Measurements from ENCODE around the gene MYH7.

MYH7 gene

DNA sequence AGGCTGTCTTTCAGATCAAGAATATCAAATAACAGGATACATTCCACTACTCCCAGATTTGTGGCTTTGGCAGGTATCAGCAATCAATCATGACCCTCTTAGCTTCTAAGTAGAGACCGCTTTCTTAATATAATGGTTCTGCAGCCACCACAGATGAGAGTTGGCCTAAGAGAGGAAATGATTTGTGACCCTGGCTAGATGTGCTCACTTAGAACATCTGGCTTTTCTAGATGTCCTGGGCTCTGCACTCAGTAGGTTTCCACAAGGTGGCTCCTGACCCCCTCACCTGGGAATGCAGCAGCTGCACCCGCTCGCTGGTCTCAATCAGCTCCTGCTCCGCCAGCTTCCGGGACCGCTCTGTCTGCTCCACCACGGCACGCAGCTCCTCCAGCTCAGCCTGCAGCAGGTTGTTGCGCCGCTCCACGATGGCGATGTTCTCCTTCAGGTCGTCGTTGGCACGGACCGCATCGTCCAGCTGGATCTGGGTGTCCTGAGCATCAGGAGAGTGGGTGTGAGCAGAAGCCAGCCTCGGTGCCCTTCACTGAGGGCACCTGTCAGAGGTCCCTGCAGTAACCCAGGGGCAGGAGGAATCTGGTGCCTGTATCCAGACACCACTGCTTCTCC lies 49.7 kb downstream of the MYH7 start:
- Mint-ChIP-seq H3K36me3 (ENCODE audit: low read depth) (no peaks in the 10 kb centered on the region), H3K4me1 (ENCODE audit: low read depth) (no peaks in the 10 kb centered on the region), H3K27ac (no peak overlapping the region), H3K4me3 (no peak overlapping the region), H3K9me3 (no peaks in the 10 kb centered on the region), H3K27me3 (ENCODE audit: low read depth) (peaks cover 10% of the 10 kb centered on the region)

DNA sequence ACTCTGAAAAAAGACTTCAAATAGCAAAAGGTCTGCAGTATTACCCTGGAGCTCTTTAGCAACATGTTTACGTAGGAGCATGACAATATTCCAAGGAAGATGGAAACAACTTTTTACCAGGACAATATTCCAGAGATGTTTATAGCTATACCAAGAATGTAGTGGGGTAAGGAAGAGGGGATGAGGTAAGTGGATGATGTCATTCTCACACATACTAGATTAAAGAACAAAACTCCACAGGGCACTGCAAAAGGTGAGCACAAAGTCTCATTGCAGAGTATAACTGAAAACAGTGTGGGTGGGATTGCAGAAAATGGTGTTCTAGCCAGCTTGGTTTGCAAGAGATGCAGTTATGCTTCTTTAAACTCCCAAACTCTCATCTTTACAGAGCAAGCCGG lies 50.2 kb downstream of the MYH7 start:
- H3K4me3 Mint-ChIP-seq: no peak overlapping the region
- no peaks in the 10 kb centered on the region for H3K36me3 Mint-ChIP-seq (ENCODE audit: low read depth)
- H3K27me3 Mint-ChIP-seq (ENCODE audit: low read depth): peaks cover 10% of the 10 kb centered on the region
- H3K4me1 Mint-ChIP-seq (ENCODE audit: low read depth): no peaks in the 10 kb centered on the region
- no peak overlapping the region for H3K27ac Mint-ChIP-seq
- no peaks in the 10 kb centered on the region for H3K9me3 Mint-ChIP-seq

DNA sequence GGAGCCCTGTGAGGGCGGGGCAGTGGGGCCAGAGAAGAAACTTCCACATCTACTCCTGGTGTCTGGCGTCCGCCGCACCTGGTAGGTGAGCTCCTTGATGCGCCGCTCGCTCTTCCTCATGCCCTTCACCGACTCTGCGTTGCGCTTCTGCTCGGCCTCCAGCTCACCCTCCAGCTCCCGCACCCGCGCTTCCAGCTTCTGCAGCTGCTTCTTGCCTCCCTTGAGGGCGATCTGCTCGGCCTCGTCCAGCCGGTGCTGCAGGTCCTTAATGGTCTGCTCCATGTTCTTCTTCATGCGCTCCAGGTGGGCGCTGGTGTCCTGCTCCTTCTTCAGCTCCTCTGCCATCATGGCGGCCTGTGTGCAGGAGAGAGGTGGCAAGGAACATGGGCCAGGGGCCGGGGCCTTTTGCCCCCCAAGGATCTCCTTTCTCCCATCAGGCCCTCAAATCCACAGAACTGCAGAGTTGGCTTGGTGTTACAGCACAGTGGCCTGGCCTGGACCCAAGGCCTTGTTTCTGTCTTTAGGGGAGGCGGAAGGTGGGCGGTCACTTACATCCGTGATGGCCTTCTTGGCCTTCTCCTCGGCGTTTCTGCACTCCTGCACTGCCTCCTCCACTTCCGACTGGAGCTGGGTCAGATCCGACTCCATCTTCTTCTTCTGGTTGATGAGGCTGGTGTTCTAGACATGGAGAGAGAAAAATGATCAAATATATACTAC lies 50.9 kb downstream of the MYH7 start:
- Mint-ChIP-seq H3K27me3 (ENCODE audit: low read depth) (peaks cover 10% of the 10 kb centered on the region), H3K27ac (no peak overlapping the region), H3K4me1 (ENCODE audit: low read depth) (no peaks in the 10 kb centered on the region)

GRCh38 chr14:23382731-23383440 lies 52.6 kb downstream of the MYH7 start:
- H3K27ac Mint-ChIP-seq: no peak overlapping the region
- H3K36me3 Mint-ChIP-seq (ENCODE audit: low read depth): no peaks in the 10 kb centered on the region
- H3K9me3 Mint-ChIP-seq: no peaks in the 10 kb centered on the region
- H3K4me1 Mint-ChIP-seq (ENCODE audit: low read depth): no peaks in the 10 kb centered on the region
- no peak overlapping the region for H3K4me3 Mint-ChIP-seq
- H3K27me3 Mint-ChIP-seq (ENCODE audit: low read depth): peaks cover 10% of the 10 kb centered on the region

More for the DNA sequence above, 50.9 kb downstream of the MYH7 start:
- Mint-ChIP-seq H3K4me3 (no peak overlapping the region), H3K36me3 (ENCODE audit: low read depth) (no peaks in the 10 kb centered on the region), H3K9me3 (no peaks in the 10 kb centered on the region)

DNA sequence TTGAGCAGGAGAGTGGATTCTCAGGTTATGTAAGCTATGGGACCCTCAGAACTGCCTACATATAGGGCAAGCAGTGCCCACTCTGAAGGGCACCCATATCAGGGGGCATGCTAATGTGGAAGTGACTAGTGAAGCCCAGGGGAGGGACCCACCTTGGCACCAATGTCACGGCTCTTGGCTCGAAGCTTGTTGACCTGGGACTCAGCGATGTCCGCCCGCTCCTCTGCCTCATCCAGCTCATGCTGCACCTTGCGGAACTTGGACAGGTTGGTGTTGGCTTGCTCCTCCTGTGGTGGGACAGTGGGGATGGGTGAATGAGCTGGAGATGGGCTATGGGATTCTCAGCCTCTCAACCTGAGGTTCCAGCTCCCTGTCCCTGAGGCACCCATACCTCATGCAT lies 53.2 kb downstream of the MYH7 start:
- H3K9me3 Mint-ChIP-seq: no peaks in the 10 kb centered on the region
- H3K27ac Mint-ChIP-seq: no peak overlapping the region
- H3K36me3 Mint-ChIP-seq (ENCODE audit: low read depth): no peaks in the 10 kb centered on the region
- no peaks in the 10 kb centered on the region for H3K4me1 Mint-ChIP-seq (ENCODE audit: low read depth)
- H3K27me3 Mint-ChIP-seq (ENCODE audit: low read depth): peaks cover 10% of the 10 kb centered on the region
- no peak overlapping the region for H3K4me3 Mint-ChIP-seq

- H3K27ac Mint-ChIP-seq: no peak overlapping the region
- H3K27me3 Mint-ChIP-seq (ENCODE audit: low read depth): peaks cover 10% of the 10 kb centered on the region
Observed at GRCh38 chr14:23381871-23382270, 53.6 kb downstream of the MYH7 start.

GRCh38 chr14:23380976-23381375 lies 54.5 kb downstream of the MYH7 start:
- Mint-ChIP-seq H3K4me3 (no peak overlapping the region), H3K36me3 (ENCODE audit: low read depth) (no peaks in the 10 kb centered on the region), H3K27me3 (ENCODE audit: low read depth) (peaks cover 10% of the 10 kb centered on the region), H3K27ac (no peak overlapping the region), H3K4me1 (ENCODE audit: low read depth) (no peaks in the 10 kb centered on the region), H3K9me3 (no peaks in the 10 kb centered on the region)

More at GRCh38 chr14:23381871-23382270, 53.6 kb downstream of the MYH7 start:
- Mint-ChIP-seq H3K4me3 (no peak overlapping the region), H3K4me1 (ENCODE audit: low read depth) (no peaks in the 10 kb centered on the region), H3K9me3 (no peaks in the 10 kb centered on the region), H3K36me3 (ENCODE audit: low read depth) (no peaks in the 10 kb centered on the region)

DNA sequence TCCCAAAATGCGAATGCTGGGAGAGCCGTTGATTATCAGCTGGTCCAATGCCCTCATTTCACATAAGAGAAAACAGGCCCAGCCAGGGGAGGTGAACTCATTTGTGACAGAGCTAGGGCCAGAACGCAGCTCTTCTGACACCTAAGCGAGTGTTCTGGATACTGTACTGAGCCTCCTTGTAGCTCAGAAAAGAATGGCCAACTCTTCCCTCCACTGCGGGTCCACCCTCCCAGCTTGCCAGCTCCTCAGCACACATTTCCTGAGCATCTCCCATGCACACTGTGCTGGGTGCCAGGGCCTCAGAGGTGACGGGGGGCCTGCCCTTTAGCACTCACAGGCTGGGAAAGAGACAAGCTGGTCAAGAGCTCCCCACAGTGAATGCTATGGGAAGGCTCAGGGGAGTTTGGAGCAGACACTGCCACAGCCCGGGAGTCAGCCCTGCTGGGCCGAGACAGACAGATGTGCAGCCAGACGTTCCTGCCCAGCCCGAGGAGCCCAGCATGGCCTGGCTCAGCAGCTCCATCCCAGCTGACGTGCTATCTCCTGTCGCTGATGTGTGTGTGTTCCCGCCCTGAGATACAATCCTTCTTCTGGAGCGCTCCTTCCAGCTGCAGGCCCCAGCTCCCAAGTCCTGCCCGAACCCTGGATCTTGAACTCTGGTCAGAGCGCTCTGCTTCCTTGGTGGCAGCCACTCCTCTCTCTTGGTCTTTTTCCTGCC lies 55.1 kb downstream of the MYH7 start:
- no peak overlapping the region for H3K27ac Mint-ChIP-seq
- no peak overlapping the region for H3K4me3 Mint-ChIP-seq
- no peaks in the 10 kb centered on the region for H3K36me3 Mint-ChIP-seq (ENCODE audit: low read depth)
- H3K27me3 Mint-ChIP-seq (ENCODE audit: low read depth): peaks cover 10% of the 10 kb centered on the region
- H3K4me1 Mint-ChIP-seq (ENCODE audit: low read depth): no peaks in the 10 kb centered on the region
- no peaks in the 10 kb centered on the region for H3K9me3 Mint-ChIP-seq

DNA sequence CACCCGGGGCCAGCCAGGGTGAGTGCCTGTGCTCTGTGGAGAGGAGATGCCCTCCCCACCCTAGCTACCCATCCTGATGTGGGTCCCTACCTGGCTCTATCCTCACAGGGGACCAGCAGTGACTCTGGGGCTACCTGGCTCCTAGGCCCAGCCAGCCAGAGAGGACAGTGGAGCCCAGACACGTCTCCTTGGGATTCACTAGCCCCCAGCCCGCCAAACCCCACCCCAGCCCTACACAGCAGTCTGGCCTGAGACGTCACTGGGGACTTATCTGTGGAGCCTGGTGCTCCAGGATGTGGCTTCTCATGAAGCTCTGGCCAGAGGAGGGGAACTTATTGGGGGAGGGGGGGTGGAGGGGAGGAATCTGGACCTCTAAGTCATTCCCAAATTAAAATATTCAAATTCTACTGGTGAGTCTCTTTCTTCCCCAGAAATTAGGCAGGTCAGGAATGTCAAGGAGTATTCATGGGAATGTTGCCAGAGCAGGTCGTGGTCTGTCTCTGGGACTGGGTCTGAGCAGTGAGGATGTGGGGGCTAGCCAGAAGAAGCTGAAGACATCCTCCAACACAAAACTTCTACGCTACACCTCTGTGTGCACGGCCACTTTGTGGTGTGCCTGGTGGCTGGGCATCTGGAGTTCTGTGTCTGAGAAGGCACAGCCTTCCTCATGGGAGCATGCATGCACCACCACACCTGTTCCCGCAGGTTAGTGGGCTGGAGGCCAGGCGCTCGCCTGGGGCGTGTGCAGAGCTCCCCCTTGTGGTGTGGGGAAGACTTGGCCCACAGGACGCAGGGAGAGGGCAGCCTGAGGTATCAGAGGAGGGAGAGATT lies 55.9 kb downstream of the MYH7 start:
- peaks cover 4% of the 10 kb centered on the region for H3K27me3 Mint-ChIP-seq (ENCODE audit: low read depth)
- H3K27ac Mint-ChIP-seq: no peak overlapping the region
- H3K4me3 Mint-ChIP-seq: no peak overlapping the region
- no peaks in the 10 kb centered on the region for H3K4me1 Mint-ChIP-seq (ENCODE audit: low read depth)
- no peaks in the 10 kb centered on the region for H3K36me3 Mint-ChIP-seq (ENCODE audit: low read depth)
- H3K9me3 Mint-ChIP-seq: no peaks in the 10 kb centered on the region

DNA sequence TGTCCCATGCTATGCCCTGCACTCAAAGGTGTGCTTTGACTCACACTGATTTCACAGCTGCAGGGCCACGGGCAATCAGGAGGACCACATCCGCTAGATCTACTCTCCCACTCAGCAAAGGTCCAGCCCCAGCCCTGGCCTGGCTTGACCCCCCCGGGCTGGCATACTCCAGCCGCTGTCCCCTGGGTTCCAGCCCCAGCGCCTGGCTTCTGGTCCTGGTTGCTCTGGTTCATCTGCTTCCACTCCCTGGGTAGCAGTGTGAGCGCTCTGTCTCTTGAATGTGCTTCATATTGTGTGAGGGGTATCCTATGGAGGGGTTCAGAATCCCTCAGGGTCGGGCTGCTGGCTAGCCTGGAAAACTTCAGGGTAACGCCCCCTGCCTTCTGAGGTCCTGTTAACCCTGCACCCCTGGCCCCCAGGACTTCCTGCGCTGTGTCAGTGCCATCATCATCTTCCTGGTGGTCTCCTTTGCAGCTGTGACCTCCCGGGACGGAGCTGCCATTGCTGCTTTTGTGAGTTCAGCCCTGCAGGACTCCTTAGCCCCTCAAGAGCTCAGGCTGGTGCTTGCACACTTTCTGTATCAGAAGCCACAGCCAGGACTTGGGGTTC lies 56.7 kb downstream of the MYH7 start:
- peaks cover 4% of the 10 kb centered on the region for H3K27me3 Mint-ChIP-seq (ENCODE audit: low read depth)
- H3K27ac Mint-ChIP-seq: no peak overlapping the region
- no peak overlapping the region for H3K4me3 Mint-ChIP-seq
- no peaks in the 10 kb centered on the region for H3K9me3 Mint-ChIP-seq
- H3K36me3 Mint-ChIP-seq (ENCODE audit: low read depth): no peaks in the 10 kb centered on the region
- no peaks in the 10 kb centered on the region for H3K4me1 Mint-ChIP-seq (ENCODE audit: low read depth)

- no peaks in the 10 kb centered on the region for H3K4me1 Mint-ChIP-seq (ENCODE audit: low read depth)
- H3K4me3 Mint-ChIP-seq: no peak overlapping the region
- no peaks in the 10 kb centered on the region for H3K9me3 Mint-ChIP-seq
- H3K36me3 Mint-ChIP-seq (ENCODE audit: low read depth): no peaks in the 10 kb centered on the region
- H3K27ac Mint-ChIP-seq: no peak overlapping the region
- peaks cover 4% of the 10 kb centered on the region for H3K27me3 Mint-ChIP-seq (ENCODE audit: low read depth)
Observed at GRCh38 chr14:23377573-23378563, 57.6 kb downstream of the MYH7 start.

GRCh38 chr14:23377198-23377550 lies 58.3 kb downstream of the MYH7 start:
- Mint-ChIP-seq H3K36me3 (ENCODE audit: low read depth) (no peaks in the 10 kb centered on the region), H3K4me1 (ENCODE audit: low read depth) (peaks cover under 1% of the 10 kb centered on the region), H3K4me3 (no peak overlapping the region), H3K9me3 (no peaks in the 10 kb centered on the region), H3K27ac (no peak overlapping the region), H3K27me3 (ENCODE audit: low read depth) (peaks cover 4% of the 10 kb centered on the region)
